Measurements from ENCODE around the gene ABCC1.

DNA sequence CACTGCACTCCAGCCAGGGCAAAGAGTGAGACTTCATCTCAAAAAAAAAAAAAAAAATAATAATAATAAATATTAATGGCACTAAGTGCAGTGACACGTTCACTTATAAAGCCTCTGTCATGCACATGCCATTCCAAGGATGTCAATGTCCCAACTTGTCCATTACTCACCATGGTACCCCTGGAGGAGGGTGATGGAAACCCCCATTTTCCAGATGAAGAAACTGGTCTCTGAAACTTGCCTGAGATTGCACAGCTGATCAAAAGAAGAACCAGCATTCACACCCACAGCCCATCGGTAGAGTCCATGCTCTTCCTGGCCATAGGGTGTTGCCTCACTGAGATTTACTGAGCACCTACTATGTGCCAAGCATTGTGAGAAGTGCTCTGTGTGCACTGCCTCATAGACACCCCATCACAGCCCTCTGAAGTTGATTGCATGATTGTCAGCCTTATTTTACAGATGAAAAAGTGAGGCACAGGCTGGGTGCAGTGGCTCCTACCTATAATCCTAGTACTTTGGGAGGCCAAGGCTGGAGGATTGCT, 123.7 kb downstream of the ABCC1 start:
- TF ChIP-seq, protein P1, sequence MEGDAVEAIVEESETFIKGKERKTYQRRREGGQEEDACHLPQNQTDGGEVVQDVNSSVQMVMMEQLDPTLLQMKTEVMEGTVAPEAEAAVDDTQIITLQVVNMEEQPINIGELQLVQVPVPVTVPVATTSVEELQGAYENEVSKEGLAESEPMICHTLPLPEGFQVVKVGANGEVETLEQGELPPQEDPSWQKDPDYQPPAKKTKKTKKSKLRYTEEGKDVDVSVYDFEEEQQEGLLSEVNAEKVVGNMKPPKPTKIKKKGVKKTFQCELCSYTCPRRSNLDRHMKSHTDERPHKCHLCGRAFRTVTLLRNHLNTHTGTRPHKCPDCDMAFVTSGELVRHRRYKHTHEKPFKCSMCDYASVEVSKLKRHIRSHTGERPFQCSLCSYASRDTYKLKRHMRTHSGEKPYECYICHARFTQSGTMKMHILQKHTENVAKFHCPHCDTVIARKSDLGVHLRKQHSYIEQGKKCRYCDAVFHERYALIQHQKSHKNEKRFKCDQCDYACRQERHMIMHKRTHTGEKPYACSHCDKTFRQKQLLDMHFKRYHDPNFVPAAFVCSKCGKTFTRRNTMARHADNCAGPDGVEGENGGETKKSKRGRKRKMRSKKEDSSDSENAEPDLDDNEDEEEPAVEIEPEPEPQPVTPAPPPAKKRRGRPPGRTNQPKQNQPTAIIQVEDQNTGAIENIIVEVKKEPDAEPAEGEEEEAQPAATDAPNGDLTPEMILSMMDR (IDR thresholded peaks at IDR 0.05): no peak
- no peak for TF ChIP-seq POLR2A (IDR thresholded peaks at IDR 0.05)
